GM23338 (cell line): ENCODE results near the gene INTS14. TPM values are rescaled to one million over a fixed set of nuclear protein-coding genes. Genes with fewer than 3 reads are reported as not detected.

Source experiments
- ATAC-seq: fragments of 200-7000 bp; cut with Tn5 transposase; 3 replicates; pipeline ENCODE4 v1.9.1; 2020
- DNase-seq: peaks from one replicate; pipeline ENCODE4 v3.0.0-alpha.2; 2015; ENCODE audit warnings: low spot score
- H2AFZ ChIP-seq: fragments of 200-600 bp; sonication (generic); 2 replicates; pipeline ENCODE4 v1.8.0; 2016; ENCODE audit warnings: antibody characterized with exemption, mild to moderate bottlenecking, moderate library complexity
- H3F3A ChIP-seq: fragments of 200-600 bp; sonication (generic); replicated peaks from 2 replicates; pipeline ENCODE4 v1.8.0; 2017; ENCODE audit warnings: antibody characterized with exemption, mixed run types, low read depth
- H3K27ac ChIP-seq: fragments of 200-600 bp; sonication (generic); 2 replicates; pipeline ENCODE4 v1.6.1; 2016; ENCODE audit warnings: low read depth
- H3K27me3 ChIP-seq: fragments of 200-600 bp; sonication (generic); 2 replicates; pipeline ENCODE4 v1.8.0; 2016; ENCODE audit warnings: mild to moderate bottlenecking, mixed run types, moderate library complexity; ENCODE audit not compliant: insufficient read depth
- H3K36me3 ChIP-seq: fragments of 200-600 bp; sonication (generic); 2 replicates; pipeline ENCODE4 v1.8.0; 2016; ENCODE audit warnings: mild to moderate bottlenecking; ENCODE audit not compliant: insufficient read depth
- H3K4me1 ChIP-seq: fragments of 200-600 bp; sonication (generic); 2 replicates; pipeline ENCODE4 v1.8.0; 2016; ENCODE audit warnings: mild to moderate bottlenecking, moderate library complexity; ENCODE audit not compliant: insufficient read depth
- H3K4me2 ChIP-seq: fragments of 200-600 bp; sonication (generic); 2 replicates; pipeline ENCODE4 v1.7.1; 2017; ENCODE audit warnings: mixed run types
- H3K4me3 ChIP-seq: fragments of 200-600 bp; sonication (generic); 2 replicates; pipeline ENCODE4 v1.6.1; 2016; ENCODE audit warnings: mixed run types
- H3K79me2 ChIP-seq: fragments of 200-600 bp; sonication (generic); replicated peaks from 2 replicates; pipeline ENCODE4 v1.8.0; 2017; ENCODE audit warnings: mild to moderate bottlenecking; ENCODE audit not compliant: insufficient read depth
- H3K9me2 ChIP-seq: fragments of 200-600 bp; sonication (generic); 2 replicates; pipeline ENCODE4 v1.8.0; 2017; ENCODE audit not compliant: insufficient read depth
- H4K20me1 ChIP-seq: fragments of 200-600 bp; sonication (generic); replicated peaks from 2 replicates; pipeline ENCODE4 v1.8.0; 2017; ENCODE audit warnings: mild to moderate bottlenecking; ENCODE audit not compliant: insufficient read depth
- H3K27ac Mint-ChIP-seq: 2 replicates; pipeline ENCODE4 v1.8.0; 2020; ENCODE audit warnings: inconsistent platforms, mild to moderate bottlenecking, moderate library complexity, mixed read lengths
- H3K27me3 Mint-ChIP-seq: 3 replicates; pipeline ENCODE4 v1.8.0; 2022; ENCODE audit warnings: low read depth, mild to moderate bottlenecking, moderate library complexity, mixed read lengths, inconsistent platforms; ENCODE audit not compliant: insufficient read depth, poor library complexity
- H3K36me3 Mint-ChIP-seq: 3 replicates; pipeline ENCODE4 v1.8.0; 2021; ENCODE audit warnings: low read depth, mild to moderate bottlenecking, inconsistent platforms, moderate library complexity, mixed read lengths
- H3K4me1 Mint-ChIP-seq: 3 replicates; pipeline ENCODE4 v1.8.0; 2020; ENCODE audit warnings: mild to moderate bottlenecking, inconsistent platforms, mixed read lengths
- H3K4me3 Mint-ChIP-seq: 3 replicates; pipeline ENCODE4 v1.8.0; 2021; ENCODE audit warnings: moderate library complexity, mild to moderate bottlenecking, inconsistent platforms, mixed read lengths
- H3K9me3 Mint-ChIP-seq: 3 replicates; pipeline ENCODE4 v1.8.0; 2020; ENCODE audit warnings: moderate library complexity, mild to moderate bottlenecking, inconsistent platforms, mixed read lengths
- CREB1 ChIP-seq: fragments of 250-450 bp; sonication (Bioruptor Pico); IDR thresholded peaks from 2 replicates; pipeline ENCODE4 v1.5.0; 2020; ENCODE audit warnings: low read depth, mild to moderate bottlenecking, moderate library complexity
- ETS1 ChIP-seq: IDR thresholded peaks from 2 replicates; pipeline ENCODE4 v1.6.1; 2016; ENCODE audit warnings: antibody characterized with exemption
- EZH2 ChIP-seq: fragments of 200-600 bp; sonication (generic); IDR thresholded peaks from one replicate; pipeline ENCODE4 v1.8.0; 2017; ENCODE audit warnings: antibody characterized with exemption, mild to moderate bottlenecking, low read depth; ENCODE audit not compliant: unreplicated experiment
- EZH2phosphoT487 ChIP-seq: fragments of 200-600 bp; sonication (generic); IDR thresholded peaks from one replicate; pipeline ENCODE4 v1.8.1; 2018; ENCODE audit warnings: antibody characterized with exemption; ENCODE audit not compliant: unreplicated experiment
- JUNB ChIP-seq: IDR thresholded peaks from one replicate; pipeline ENCODE4 v1.6.1; 2016; ENCODE audit warnings: antibody characterized with exemption; ENCODE audit not compliant: unreplicated experiment
- ZNF331 ChIP-seq: fragments of 250-450 bp; sonication (Bioruptor Pico); IDR thresholded peaks from 2 replicates; pipeline ENCODE4 v1.5.0; 2020; ENCODE audit warnings: low read depth, mild to moderate bottlenecking, moderate library complexity
- ZNF462 ChIP-seq: fragments of 250-450 bp; sonication (Bioruptor Pico); IDR thresholded peaks from 2 replicates; pipeline ENCODE4 v1.5.0; 2020; ENCODE audit warnings: mild to moderate bottlenecking, moderate library complexity
- polyA plus RNA-seq: library from polyadenylated mRNA; unstranded; fragments of >200 nt; fragmentation: Nextera tagmentation; extraction: Ambion mirVana; gene quantifications from 2 replicates; pipeline ENCODE4 v1.2.1, GENCODE V29; 2016
- total RNA-seq: library from RNA; depleted of rRNA; stranded (reverse); fragments of >200 nt; shearing (Covaris generic); gene quantifications from 2 replicates; pipeline ENCODE4 v1.2.3, GENCODE V29; 2014

The INTS14 gene
- total and polyA plus RNA-seq, 2 experiments from 2014 or later: 15.2 to 37.7 TPM

DNA sequence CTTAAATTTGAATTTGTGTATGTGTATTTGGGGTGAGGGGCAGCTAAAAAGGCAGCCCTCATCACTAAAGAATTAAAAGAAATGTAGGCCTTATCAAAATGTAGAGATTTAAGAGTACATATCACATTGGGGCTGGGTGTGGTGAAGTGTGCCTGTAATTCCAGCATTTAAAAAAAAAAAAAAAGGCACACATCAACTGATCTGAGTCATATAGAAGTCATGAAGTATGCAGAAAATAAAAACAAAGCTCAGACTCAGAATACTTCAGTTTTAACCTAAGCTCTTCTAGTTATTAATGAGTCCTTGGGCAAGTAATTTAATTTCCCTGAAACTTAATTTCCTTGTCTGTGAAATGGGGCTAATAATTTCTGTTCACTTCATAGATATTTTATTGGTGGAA lies 42.4 kb upstream of the INTS14 start (continued):
- TF ChIP-seq ZNF462 (CRISPR knock-in tag) (no peak), ETS1 (no peak), CREB1 (no peak), JUNB (no peak), EZH2phosphoT487 (no peak), EZH2 (no peak)

DNA sequence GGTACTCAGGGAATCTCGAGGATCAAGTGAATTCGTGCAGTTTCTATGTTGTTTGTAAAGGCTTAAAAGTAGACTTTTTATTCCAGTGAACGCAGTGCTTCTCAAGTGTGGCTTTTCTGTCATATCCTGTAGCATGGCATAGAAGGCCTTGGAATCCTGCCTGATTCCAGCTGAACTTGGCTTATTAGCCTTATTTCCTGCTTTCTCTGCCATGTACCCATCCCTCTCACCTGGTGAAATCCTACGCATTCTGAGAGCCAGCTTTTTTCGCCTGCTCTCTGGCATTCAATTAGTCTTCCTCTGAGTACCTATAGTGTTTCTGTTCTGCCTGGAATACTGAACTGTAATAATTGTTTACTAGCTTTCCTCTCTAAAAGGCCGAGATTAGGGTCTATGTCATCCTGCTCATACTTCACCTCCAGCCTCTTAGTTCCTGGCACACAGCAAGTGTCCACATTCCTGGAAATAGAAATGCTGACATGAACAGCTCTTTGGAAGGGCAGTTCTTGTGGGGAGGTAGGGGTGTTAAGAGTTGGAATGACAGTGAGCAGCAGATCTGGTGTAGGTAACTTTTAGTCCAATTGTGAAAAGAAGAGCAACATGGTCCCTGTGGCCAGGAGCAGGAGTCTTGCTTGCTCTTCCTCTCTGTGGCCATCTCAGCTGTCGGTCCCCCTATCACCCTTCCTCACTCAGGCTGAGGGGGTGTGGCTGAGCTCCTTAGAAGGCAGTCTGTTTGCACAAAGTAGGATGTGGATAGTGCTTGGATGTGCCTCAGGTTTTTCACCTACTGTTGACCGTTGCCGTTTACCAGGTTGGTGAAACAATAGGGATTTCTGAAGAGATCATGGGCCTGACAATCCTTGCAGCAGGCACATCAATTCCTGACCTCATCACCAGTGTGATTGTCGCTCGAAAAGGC lies 41.2 kb upstream of the INTS14 start:
- H3K27me3 Mint-ChIP-seq: no peaks in the 10 kb centered on the region
- Histone ChIP-seq H3K4me1 (no peaks in the 10 kb centered on the region), H4K20me1 (no peaks in the 10 kb centered on the region), H3K4me3 (no peak overlapping the region), H3K36me3 (no peaks in the 10 kb centered on the region), H3K9me2 (no peaks in the 10 kb centered on the region), H3K79me2 (no peaks in the 10 kb centered on the region), H3K4me2 (no peak overlapping the region), H3K27ac (no peak overlapping the region), H3K27me3 (no peaks in the 10 kb centered on the region), H2AFZ (no peak overlapping the region), H3F3A (no peaks in the 10 kb centered on the region)
- no peaks in the 10 kb centered on the region for H3K9me3 Mint-ChIP-seq
- ATAC-seq (peak; percentile 55), DNase-seq (peak; percentile 22)
- H3K36me3 Mint-ChIP-seq: no peaks in the 10 kb centered on the region
- no peak overlapping the region for H3K27ac Mint-ChIP-seq
- TF ChIP-seq ETS1: no peak
- no peak for TF ChIP-seq CREB1
- TF ChIP-seq ZNF331 (CRISPR knock-in tag): no peak
- TF ChIP-seq JUNB: no peak
- 0 out of 3 replicates have a peak, but pooled peaks cover 4% of the 10 kb centered on the region for H3K4me1 Mint-ChIP-seq
- no peak overlapping the region for H3K4me3 Mint-ChIP-seq
